ENCODE measurements around the gene P3H3.
A peak's percentile ranks its signal among the peaks of the same experiment; 100 is the strongest.
"Not testable (repeated sequence)": the region's sequence is repeated elsewhere in the genome, so short reads cannot be mapped to it uniquely, and the experiment has no call there.

P3H3 gene

DNA sequence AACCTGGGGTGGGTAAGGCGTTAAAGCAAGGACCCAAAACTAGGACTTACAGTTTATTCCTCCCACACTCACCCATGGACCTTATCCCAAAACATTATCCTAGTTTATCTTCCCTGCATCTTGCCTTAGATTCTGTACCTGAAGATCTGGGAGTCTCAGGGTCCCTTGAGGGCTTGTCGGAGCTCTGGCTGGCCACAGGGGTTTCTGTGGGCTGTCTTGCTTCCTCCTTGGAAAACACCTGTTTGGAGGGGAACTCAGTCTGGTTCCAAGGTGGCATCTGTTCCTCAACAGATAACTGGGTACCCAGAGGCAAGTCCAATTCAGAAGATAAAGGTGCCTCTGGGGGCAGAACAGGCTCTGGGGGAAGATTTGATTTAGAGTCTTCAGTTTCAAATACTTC, 21.2 kb downstream of the P3H3 start:
- no peak for DNase-seq

GRCh38 chr12:6849976-6850560, 21.9 kb downstream of the P3H3 start:
- no peak for DNase-seq

DNA sequence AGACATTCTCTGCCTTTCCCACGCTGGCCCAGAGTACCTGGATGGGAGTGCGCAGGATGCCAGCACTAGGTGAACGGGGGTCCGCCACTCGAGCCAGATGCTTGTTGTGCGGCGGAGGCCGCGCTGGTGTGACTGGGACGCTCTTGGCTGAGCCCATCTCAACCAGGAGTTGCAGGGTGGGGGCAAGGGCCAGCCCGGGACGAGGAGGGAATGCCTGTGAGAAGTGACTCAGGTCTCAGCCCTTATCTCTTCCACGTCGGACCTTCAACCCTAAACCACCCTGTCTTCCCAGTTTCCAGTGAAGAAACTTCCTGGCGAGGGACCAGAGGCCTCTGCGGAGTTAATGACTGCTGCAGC, 22.6 kb downstream of the P3H3 start:
- no peak for DNase-seq

DNA sequence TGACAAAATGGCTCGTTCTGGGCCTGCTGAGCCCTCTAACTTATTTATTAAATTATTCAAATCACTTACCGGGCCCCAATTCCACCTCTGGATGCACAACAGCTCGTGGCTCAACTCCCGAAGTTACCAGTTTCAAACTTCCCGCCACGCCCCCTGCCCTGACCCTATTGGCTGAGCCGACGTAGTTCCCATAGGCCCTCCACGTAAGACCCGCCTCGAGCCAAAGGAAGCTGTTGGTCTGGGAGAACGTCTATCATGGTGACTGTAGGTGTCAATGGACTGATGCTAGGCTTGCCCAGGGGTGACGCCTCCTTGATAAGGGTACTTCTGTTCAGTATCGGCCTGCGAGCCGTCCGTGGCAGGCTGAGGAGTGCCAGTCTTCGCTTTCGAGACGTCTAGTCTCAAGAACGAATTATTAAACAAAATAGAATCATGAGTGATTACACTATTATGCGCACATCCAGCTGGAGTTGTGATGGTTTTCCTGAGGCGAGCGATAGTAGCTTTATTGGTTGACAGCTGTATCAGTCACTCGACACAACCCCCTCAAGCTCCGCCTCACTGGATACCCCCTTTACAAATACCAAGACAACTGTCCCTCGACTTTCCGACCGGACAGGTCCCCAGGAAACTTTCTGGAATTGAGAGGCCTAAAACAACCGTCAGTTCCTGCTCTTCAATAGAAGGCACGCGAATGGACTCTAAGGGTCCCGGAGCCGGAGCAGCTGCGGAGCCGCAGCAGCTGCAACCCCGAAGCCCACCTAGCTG, 23.1 kb downstream of the P3H3 start, which contains the start of gene CDCA3:
Gene CDCA3 (minus strand): TSS at position 134 of the 768 bp plus-strand sequence. CDS start 334 bp downstream, outside the sequence.
- peak; percentile 96 for DNase-seq

DNA sequence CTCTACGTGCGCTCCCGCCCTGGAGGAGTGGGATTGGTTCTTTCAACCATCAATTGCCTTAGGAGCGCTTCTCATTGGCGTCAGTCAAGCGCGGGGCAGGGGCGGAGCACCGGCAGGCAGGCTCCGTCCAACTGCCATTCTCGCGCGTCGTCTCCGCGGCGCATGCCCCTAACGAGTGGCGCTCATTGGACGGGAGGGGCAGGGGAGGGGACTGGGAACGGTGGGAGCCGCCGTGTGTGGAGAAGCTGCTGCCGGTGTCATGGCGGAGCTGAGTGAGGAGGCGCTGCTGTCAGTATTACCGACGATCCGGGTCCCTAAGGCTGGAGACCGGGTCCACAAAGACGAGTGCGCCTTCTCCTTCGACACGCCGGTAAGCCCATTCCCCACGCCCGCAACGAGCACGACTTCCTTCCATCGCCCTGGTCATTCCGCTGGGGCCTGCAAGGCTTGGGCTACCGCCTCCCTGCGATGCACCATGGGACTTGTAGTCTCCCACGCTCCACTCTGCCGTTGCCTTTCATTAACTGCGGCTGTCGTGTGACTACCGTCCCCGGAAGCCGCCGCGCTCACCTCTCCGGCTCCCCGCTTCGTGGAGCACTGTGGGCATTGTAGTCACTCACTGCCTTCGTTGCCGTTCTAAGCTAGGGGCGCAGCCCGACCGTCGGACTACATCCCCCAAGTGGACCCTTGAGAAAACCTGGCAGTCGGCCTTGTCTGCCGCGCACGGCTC, 23.9 kb downstream of the P3H3 start, which contains the start of gene USP5:
Gene USP5 (plus strand): TSS at position 230 of the 730 bp plus-strand sequence. CDS start 30 bp downstream, at position 260.
- peak; percentile 100 for DNase-seq

DNA sequence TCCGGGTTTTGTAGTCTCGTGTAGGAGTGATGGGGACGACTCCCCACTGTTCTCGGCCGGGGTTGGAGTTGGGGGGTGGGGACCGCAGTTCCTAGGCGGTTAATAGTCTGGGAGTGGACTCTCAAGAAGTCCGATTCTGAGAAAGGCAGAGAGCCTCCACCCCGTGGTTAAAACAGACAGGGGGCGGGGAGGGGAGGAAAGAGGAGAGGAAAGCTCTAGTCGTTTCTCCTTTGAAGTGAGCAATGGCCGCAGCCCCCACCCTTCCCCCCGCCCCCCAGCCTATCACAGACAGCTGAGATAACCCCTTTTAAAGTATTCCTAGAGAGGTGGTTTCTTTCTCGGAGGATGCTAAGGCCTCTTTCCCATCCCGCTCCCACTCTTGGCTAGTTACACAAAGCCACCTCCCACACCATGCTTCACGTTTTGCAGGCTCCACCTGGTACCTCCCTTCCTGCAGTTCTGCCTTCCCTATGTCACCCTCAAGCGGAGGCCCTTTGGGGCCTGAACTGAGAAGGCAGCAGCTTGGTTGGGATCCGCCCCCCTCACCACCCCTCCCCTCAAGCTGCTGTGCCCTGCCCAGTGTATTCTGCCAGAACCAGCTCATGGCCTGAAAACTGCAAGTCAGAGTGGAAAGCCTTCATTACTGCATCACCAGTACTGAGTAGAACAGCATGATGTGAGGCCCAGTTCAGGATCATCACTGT, 24.6 kb downstream of the P3H3 start:
- peak; percentile 76 for DNase-seq

DNA sequence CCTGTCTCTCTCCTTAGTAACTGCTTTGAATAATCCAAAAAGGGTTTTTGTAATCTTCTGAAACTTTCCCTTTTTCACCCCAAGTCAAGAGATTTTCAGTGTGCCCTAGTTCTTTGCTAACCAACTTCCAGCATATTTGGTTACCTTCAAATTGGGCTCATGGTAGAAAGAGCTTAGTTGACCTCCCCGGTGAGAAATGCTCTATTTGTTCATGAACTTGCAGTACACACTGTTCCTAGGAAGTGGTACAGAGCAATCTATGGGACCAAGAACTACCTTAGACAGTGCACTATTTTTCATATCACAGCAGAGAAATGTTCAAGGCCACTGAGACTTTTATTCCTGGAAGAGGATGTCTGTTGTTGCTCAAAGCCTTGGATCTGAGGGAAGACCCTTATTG, 25.4 kb downstream of the P3H3 start:
- no peak for DNase-seq

- no peak for DNase-seq
Observed at GRCh38 chr12:6854036-6854435, 25.8 kb downstream of the P3H3 start.

DNA sequence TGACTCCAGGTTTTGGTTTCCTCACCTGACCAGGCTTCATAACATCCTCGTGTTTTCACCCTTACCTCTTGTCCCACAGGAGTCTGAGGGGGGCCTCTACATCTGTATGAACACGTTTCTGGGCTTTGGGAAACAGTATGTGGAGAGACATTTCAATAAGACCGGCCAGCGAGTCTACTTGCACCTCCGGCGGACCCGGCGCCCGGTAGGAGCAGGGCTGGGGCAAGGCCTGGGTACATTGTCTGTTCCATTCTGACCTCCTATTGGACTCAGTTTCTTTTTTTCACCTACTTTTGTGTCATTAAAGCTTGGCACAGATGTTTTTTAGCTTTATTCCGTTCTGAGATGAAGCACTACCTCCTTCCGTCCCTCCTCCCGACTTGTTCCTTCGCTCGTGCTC, 27.1 kb downstream of the P3H3 start:
- no peak for DNase-seq

DNA sequence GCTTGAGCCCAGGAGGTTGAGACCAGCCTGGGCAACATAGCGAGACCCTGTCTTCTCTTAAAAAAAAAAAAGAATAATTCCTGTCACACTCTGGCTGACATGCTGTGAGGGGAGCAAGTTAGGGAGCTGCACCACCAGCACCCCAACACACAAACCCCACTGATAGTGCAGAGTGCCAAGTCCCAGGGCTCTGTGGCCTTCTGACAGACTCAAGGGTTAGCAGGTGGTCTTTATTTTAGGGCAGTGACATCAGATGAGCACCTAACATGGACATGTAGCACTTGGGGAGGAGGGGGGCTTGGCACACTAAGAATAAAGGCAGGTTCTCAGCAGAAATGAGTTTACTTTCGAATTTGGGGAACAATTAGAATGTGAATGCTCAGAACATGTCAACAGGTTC, 30.6 kb downstream of the P3H3 start:
- DNase-seq, result no peak

DNA sequence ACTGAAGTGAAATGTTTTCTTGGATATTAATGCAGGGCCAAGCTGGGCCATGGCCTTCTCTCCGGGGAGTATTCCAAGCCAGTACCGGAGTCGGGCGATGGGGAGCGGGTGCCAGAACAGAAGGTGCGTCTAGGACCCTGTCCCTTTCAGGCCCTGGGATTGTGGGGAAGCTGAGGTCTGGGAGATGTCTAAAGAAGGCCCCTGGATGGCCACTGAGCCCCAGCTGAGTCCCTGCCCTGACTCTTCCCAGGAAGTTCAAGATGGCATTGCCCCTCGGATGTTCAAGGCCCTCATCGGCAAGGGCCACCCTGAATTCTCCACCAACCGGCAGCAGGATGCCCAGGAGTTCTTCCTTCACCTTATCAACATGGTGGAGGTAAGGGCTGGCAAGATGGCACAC, 31.9 kb downstream of the P3H3 start:
- no peak for DNase-seq

- no peak for DNase-seq
Observed at GRCh38 chr12:6860942-6861341, 32.7 kb downstream of the P3H3 start.

DNA sequence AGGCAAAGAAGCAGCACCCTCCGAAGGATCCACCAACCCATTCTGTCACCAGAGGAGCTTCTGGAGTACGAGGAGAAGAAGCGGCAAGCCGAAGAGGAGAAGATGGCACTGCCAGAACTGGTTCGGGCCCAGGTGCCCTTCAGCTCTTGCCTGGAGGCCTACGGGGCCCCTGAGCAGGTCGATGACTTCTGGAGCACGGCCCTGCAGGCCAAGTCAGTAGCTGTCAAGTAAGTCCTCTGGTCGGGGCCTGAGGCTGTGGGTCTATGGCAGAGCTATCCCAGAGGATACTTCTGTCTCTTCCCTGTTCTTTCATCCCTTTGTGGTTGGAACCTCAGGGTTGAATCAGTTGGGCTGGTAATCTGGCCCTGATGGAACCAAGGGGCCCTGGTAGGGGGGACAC, 33.2 kb downstream of the P3H3 start:
- DNase-seq, result no peak

GRCh38 chr12:6863033-6863432, 34.8 kb downstream of the P3H3 start:
- DNase-seq, result no peak

DNA sequence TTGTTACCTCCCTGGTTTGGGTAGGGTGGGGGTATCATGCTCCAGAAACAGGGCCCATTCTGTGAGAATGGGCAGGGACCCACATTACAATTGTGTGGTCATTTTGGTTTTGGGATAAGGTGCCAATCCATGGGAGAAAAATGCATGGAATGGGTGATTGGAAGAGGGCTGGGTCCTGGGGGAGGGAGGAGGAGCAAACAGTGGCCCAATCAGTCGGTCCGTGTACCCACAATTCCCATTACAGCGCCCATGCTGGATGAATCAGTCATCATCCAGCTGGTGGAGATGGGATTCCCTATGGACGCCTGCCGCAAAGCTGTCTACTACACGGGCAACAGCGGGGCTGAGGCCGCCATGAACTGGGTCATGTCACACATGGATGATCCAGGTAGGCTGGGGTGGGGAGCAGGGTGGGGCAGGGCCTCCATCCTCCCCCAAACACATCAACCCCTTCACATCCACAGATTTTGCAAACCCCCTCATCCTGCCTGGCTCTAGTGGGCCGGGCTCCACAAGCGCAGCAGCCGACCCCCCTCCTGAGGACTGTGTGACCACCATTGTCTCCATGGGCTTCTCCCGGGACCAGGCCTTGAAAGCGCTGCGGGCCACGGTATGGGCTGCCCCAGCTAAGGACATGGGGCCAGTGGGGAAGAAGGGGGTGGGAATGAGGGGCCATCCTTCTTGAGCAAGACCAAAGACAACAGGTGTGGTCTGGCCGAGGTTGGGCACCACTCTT, 35.5 kb downstream of the P3H3 start:
- DNase-seq, result no peak

DNA sequence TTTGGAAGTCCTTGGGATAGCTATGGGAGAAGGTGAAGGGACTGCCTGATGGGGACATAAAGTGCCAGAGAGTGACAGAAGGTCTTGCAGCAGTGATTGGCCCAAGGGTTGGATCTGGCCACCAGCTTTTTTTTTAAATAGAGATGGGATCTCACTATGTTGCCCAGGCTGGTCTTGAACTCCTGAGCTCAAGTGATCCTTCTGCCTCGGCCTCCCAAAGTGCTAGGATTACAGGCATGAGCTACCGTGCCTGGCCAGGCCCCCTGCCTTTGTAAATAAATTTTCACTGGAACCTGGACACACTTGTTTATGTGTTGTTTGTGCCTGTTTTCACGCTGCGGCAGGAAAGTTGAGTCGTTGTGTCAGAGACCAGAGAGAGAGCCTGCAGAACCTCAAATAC, 37.1 kb downstream of the P3H3 start:
- DNase-seq, result not testable (repeated sequence)

DNA sequence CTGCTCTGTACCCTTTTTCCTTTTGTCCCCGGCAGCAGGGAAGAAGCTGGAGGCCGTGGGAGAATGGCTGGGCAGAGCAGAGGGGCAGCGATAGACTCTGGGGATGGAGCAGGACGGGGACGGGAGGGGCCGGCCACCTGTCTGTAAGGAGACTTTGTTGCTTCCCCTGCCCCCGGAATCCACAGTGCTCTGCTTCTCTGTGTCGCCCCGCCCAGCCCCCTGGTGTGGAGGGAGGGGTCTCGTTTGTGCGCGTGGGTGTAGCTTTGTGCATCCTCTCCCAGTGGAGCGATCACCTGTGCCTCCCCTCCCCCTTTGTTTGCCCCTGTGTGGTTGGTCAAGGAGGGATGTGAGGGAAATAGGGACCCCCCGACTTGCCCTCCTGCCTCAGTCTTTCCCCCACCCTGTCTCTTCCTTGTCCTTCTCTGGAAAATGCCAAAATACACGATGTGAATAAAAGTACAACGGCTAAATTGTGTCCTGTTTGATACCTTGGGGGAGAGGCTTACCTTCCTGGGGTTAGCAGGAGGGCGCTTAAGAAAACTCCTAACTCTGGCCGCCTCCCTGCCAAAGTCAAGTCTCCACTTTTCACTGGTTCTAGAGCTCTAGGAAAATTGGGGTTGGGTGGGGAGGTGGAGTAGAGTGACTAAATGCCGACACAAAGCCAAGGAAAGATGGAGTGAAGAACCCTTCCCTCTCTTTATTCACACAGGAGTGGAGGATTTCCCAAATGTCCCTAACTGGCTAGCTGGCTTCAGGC, 38.1 kb downstream of the P3H3 start:
- peak; percentile 47 for DNase-seq

- no peak for DNase-seq
Observed at GRCh38 chr12:6866920-6867412, 38.8 kb downstream of the P3H3 start.

DNA sequence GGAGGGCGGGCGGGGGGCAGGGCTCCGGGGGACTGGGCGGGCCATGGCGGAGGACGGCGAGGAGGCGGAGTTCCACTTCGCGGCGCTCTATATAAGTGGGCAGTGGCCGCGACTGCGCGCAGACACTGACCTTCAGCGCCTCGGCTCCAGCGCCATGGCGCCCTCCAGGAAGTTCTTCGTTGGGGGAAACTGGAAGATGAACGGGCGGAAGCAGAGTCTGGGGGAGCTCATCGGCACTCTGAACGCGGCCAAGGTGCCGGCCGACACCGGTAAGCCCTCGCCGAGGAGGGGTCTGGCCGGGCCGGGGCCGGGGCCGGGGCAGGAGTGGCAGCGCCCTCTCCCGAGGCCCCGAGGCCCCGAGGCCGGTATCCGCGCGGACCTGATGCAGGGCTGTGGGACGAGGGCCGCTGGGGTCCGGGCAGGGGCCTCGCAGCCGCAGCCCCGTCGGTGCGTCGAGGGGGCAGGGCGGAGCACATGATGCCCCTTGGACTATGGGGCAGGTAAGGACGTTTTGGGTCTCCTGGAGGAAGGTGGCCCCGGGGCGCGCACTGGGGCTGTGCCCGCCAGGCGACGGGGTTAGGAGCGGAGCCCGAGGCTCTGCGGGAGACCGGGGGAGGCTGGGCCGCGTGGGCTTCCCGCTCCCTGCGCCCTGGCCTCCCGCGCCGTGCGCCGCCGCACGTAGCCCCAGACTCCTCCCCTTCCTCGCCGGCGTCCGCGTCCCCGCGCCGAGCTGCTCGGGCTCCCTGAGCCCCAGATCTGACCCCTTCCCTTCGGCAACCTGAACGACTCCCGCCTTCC, 39.4 kb downstream of the P3H3 start, which contains the start of gene TPI1:
Gene TPI1 (plus strand): TSS at position 119 of the 798 bp plus-strand sequence. CDS start 36 bp downstream, at position 155.
- DNase-seq, result peak; percentile 92

Measured in left hindlimb (tissue), 1 donor.